Nucleus accumbens (tissue), 56 donors: ENCODE results near the gene TEX26.

Experiments
- DNase-seq, 56 donors: peaks; one replicate each; lab custom pipeline; 2025; lab: John Stamatoyannopoulos, UW

TEX26 gene

GRCh38 chr13:31010296-31010695 is 77.8 kb downstream of the TEX26 start:
- no peak for DNase-seq

- no peak for DNase-seq
Observed at GRCh38 chr13:31011193-31011860, 78.9 kb downstream of the TEX26 start.

- no peak for DNase-seq
Observed at GRCh38 chr13:31011901-31012654, 79.6 kb downstream of the TEX26 start.

GRCh38 chr13:31012655-31013024 is 80.2 kb downstream of the TEX26 start:
- peak in 2 of 56 donors; percentile 7 to 16 for DNase-seq

- no peak for DNase-seq
Observed at GRCh38 chr13:31014456-31014855, 82.0 kb downstream of the TEX26 start.

- DNase-seq = no peak
Observed at GRCh38 chr13:31015199-31015598, 82.7 kb downstream of the TEX26 start.

GRCh38 chr13:31016342-31017325 is 84.2 kb downstream of the TEX26 start:
- no peak for DNase-seq

GRCh38 chr13:31018511-31018910 is 86.1 kb downstream of the TEX26 start:
- DNase-seq = no peak

- no peak for DNase-seq
Observed at GRCh38 chr13:31020996-31021395, 88.5 kb downstream of the TEX26 start.

- DNase-seq = peak in 2 of 56 donors; percentile 9 to 14
Observed at GRCh38 chr13:31022288-31022895, 89.9 kb downstream of the TEX26 start.

GRCh38 chr13:31022928-31023530 is 90.6 kb downstream of the TEX26 start:
- DNase-seq = no peak
